ENCODE measurements around the gene SPINK9. TPM values are rescaled to one million over a fixed set of nuclear protein-coding genes. Genes with fewer than 3 reads are reported as not detected.

Gene SPINK9
- total RNA-seq, 4 donors from 2014 or later = not detected

DNA sequence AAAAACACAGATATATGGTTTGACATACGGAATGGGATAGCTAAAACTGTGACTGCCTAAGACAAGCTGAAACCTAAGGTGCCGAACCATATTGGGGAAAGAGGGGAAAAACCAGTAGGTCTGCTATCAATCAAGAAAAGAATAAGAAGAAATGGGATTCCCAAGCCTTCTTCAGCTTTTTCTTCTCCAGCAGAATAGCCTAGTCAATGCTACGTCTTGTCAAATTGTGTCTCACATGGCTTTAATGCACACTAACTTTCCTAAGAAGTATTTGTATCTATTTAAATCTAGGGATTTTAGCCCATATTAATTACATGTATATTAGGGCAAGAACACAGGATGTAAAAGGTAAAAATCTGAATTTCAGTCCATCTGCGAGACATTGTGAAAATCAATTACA is 47.6 kb downstream of the SPINK9 start:
- H3K4me1 ChIP-seq = peaks cover 5 to 21% (median 8%) of the 10 kb centered on the region in 4 donors
- no peak for TF ChIP-seq POLR2A (IDR thresholded peaks at IDR 0.05)
- TF ChIP-seq, protein P1, sequence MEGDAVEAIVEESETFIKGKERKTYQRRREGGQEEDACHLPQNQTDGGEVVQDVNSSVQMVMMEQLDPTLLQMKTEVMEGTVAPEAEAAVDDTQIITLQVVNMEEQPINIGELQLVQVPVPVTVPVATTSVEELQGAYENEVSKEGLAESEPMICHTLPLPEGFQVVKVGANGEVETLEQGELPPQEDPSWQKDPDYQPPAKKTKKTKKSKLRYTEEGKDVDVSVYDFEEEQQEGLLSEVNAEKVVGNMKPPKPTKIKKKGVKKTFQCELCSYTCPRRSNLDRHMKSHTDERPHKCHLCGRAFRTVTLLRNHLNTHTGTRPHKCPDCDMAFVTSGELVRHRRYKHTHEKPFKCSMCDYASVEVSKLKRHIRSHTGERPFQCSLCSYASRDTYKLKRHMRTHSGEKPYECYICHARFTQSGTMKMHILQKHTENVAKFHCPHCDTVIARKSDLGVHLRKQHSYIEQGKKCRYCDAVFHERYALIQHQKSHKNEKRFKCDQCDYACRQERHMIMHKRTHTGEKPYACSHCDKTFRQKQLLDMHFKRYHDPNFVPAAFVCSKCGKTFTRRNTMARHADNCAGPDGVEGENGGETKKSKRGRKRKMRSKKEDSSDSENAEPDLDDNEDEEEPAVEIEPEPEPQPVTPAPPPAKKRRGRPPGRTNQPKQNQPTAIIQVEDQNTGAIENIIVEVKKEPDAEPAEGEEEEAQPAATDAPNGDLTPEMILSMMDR (IDR thresholded peaks at IDR 0.05) = no peak
- H3K27ac ChIP-seq = peak overlapping the region; percentile 85 to 93 (median 90)
- no peaks in the 10 kb centered on the region for H3K36me3 ChIP-seq
- H3K27me3 ChIP-seq = no peaks in the 10 kb centered on the region
- H3K4me3 ChIP-seq = peak overlapping the region; percentile 71 to 89 (median 80)
- H3K9me3 ChIP-seq = no peaks in the 10 kb centered on the region
- DNase-seq = no peak

DNA sequence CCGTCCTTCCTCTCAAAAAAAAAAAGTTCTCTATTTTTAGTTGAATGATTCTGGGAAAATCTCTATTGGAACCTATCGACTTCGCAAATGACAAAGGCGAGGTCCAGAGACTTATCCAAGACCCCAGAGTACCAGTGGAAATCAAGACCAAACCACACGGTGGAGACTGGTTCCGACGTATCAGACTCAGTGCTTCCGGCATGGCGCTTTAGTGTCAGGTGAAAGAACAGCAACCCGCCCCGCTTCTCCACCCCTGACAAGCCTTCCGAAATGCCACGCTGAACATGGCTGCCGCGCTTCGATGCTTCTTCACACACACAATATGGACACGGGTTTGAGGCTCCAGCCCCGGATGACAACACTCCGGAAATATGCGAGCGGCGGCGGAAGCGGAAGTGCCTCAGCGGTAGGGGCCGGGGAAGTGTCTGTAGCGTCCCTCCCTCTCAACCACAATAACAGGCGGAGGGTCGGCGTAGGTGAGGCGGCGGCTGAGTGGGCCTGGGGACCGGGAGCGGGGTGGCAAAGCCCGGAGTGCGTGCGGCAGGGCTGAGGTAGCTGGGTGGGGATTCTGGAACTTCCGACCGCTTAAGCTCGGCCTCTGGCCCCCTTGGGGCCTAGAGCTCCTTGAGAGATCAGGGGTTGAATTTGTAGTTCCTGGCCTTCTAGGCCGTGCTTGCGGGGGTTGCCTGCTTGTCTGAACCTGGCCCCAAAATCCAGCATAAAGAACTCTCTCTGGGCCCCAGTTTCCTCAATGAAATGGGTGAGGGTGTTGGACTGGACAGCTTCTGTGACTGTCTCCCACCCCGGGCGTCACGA is 48.4 kb downstream of the SPINK9 start, which contains the start of gene FBXO38:
TSS of gene FBXO38 (plus strand) at position 395 of the 816 bp plus-strand sequence. CDS start 10,819 bp downstream, outside the sequence.
- Histone ChIP-seq H3K9me3 (no peaks in the 10 kb centered on the region), H3K27me3 (no peaks in the 10 kb centered on the region), H3K27ac (peak within 1 kb of the TSS; percentile 85 to 93 (median 90)), H3K36me3 (no peaks in the 10 kb centered on the region), H3K4me1 (peaks cover 5 to 27% (median 8%) of the 10 kb centered on the region in 4 donors), H3K4me3 (peak within 1 kb of the TSS; percentile 71 to 89 (median 80))
- TF ChIP-seq POLR2A (IDR thresholded peaks at IDR 0.05) = peak; percentile 80 to 86
- TF ChIP-seq, protein P1 (IDR thresholded peaks at IDR 0.05) = peak in 3 of 6 experiments; percentile 23 to 30 (median 26)
- DNase-seq = peak; percentile 95 to 99 (median 98)

DNA sequence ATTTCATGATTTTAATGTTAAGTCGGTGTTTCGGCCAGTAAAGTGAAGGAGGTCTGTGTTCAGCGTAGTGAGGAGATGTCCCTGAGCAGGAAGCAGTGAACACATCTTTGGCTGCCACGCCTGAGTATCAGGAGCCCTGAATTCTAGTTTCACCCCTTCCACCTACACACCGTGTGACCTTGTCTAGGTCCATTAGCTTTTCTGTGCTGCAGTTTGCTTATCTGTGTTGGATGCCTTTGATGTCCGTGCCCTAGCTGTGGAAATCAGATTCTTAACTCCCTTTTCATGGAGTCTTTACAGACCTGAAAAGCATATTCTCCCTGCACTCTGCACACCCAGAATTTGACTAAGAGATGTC is 49.0 kb downstream of the SPINK9 start:
- no peaks in the 10 kb centered on the region for H3K27me3 ChIP-seq
- peak overlapping the region; percentile 85 to 93 (median 90) for H3K27ac ChIP-seq
- TF ChIP-seq POLR2A (IDR thresholded peaks at IDR 0.05) = no peak
- TF ChIP-seq, protein P1 (IDR thresholded peaks at IDR 0.05) = no peak
- no peaks in the 10 kb centered on the region for H3K9me3 ChIP-seq
- H3K4me1 ChIP-seq = peaks cover 5 to 27% (median 8%) of the 10 kb centered on the region in 4 donors
- peak overlapping the region; percentile 71 to 89 (median 80) for H3K4me3 ChIP-seq
- DNase-seq = no peak
- no peaks in the 10 kb centered on the region for H3K36me3 ChIP-seq

DNA sequence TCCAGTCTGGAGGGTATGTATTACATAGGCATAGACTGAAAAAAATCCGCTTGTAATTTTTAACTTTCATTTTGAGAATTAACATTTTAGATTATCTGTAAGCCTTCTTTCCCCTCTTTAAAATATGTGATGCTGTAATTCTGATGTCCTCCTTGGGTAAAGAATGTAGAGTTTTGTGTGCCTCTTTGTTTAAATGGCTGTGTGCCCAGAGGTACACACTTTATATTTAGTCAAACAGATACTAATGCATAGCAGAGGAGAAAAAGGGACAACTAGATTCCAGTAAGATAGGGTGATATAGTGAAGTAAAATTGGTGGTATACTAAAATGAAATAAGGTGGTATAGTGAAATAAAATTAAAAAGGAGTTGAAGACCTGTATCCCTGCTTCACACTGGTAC is 49.7 kb downstream of the SPINK9 start:
- no peaks in the 10 kb centered on the region for H3K9me3 ChIP-seq
- H3K27ac ChIP-seq = no peak overlapping the region
- DNase-seq = no peak
- no peaks in the 10 kb centered on the region for H3K36me3 ChIP-seq
- peaks cover 5 to 27% (median 8%) of the 10 kb centered on the region in 4 donors for H3K4me1 ChIP-seq
- H3K27me3 ChIP-seq = no peaks in the 10 kb centered on the region
- peak overlapping the region in 1 of 4 donors; percentile 71 for H3K4me3 ChIP-seq
- TF ChIP-seq, protein P1 (IDR thresholded peaks at IDR 0.05) = no peak
- no peak for TF ChIP-seq POLR2A (IDR thresholded peaks at IDR 0.05)

DNA sequence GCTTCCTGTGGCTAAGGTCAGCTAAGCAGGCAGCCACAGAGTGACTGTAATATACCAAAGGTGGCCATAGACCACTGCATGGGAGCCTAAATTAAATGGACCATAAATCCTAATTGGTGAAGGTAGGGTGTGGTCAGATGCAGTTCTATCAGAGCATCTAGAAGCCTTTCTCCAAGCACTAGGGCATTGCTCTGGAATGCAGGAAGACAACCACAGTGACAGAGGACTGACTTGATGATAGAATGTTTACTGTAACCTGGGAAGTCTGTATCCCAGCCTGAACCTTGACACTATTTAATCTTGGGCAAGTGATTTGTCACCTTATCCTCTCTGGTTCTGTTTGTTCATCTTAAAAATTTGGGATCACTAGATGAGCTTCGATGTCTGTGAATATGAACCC is 50.7 kb downstream of the SPINK9 start:
- Histone ChIP-seq H3K4me1 (peaks cover 5 to 27% (median 8%) of the 10 kb centered on the region in 4 donors), H3K36me3 (no peaks in the 10 kb centered on the region), H3K27me3 (no peaks in the 10 kb centered on the region), H3K27ac (no peak overlapping the region), H3K4me3 (no peak overlapping the region), H3K9me3 (no peaks in the 10 kb centered on the region)
- TF ChIP-seq, protein P1 (IDR thresholded peaks at IDR 0.05) = no peak
- TF ChIP-seq POLR2A (IDR thresholded peaks at IDR 0.05) = no peak
- no peak for DNase-seq

Measured in Peyer's patch (tissue), 4 donors.